Astrocyte (in vitro differentiated cells and primary cell): ENCODE results near the gene CCNL2.

ENCODE experiments used
- CTCF ChIP-seq: IDR thresholded peaks from 2 replicates; pipeline ENCODE4 v1.5.1; 2011; ENCODE audit warnings: low read depth, mild to moderate bottlenecking, inconsistent platforms, low read length, moderate library complexity; ENCODE audit not compliant: insufficient read depth
- EZH2 ChIP-seq: IDR thresholded peaks from 2 replicates; pipeline ENCODE4 v1.6.1; 2012; ENCODE audit warnings: mild to moderate bottlenecking, low read length, inconsistent platforms; ENCODE audit not compliant: insufficient read depth

GRCh38 chr1:1351511-1352427 lies 47.4 kb downstream of the CCNL2 start:
- TF ChIP-seq CTCF: no peak
- no peak for TF ChIP-seq EZH2
